Stimulated activated CD4-positive, alpha-beta T cell treated with anti-CD3 and anti-CD28 coated beads, Interleukin-1b, Interleukin-23, amount 100 ng/mL, for 24 hours (primary cell): ENCODE data around the gene CAPG.
"Not testable (repeated sequence)": the region's sequence is repeated elsewhere in the genome, so short reads cannot be mapped to it uniquely, and the experiment has no call there.

Experiments used
- DNase-seq, 4 experiments: peaks; one replicate each; pipeline ENCODE4 v3.0.0-alpha.2; 2020; ENCODE audit warnings: low read depth in 4 of 4, low spot score in 1 of 4

CAPG gene

DNA sequence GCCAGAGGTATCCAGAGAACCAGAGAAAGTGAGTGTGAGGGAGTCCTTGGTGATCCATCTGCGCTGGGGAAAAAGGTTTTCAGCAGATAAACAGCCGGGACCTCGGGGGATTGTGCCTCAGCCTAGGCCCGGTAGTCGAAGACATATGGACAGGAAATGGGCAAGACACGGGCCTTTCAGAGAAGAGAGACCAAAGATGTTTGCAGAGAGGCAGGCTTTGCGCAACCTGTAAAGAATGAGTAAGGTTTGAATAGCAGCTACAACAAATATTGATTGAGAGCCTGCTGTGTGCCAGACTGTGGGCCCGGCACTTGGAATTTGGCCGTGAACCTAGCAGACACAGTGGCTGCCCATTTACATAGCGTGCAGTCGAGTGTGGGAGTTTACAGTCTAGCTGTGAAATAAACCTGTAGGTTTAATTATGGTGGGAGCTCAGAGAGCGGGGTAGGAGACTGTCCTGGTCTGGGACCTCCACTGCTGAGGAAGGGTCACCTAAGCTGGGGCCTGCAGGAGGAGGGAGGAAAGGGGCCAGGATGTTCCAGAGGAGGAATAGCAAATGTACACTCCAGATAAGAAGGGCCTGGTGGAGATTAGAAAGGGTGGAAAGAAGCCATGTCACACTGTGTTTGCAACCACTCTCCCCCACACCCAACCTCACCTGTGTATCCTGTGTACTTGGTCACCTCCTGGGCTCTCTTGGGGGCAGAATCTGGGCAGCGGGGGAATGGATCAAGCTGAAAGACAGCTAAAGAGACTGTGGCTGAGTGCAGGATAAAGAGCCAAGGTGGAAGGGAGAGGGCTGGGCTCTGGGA lies 11.3 kb upstream of the CAPG start:
- no peak for DNase-seq

DNA sequence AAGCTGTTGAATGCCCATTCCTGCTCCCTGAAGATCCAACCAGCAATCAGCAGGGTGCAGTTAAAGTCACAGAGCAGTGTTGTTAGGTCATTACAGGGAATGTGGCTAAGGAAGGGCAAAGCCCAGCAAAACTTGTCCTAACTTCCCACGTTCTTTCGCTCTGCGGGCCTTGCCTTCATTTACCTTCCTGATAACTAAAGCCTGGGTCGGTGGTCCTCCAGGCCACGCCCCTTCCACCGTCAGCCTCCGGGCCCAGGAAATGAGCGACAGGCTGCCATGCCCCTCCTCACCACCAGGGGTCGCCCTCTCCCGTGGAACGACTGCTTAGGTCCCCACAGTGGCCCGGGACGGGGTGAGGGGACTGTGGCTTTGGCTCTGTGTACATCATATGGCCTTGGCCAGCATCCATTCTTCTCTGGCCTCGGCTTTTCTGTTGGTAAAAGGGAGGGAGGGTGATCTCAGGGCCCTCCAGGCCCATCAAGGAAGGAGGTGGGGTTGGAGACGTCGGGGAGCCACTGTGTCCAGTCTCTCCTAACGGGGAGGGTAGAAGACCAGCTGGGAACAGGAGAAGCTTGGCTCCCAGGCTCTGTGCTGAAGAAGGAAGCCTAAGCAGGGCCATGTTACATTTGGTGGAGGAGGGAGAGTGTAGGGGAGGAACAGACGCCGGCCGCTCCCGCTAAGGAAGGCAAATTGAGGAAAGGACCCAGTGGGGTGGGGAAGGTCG lies 10.5 kb upstream of the CAPG start:
- DNase-seq, result peak; percentile 84 to 96 (median 88)

GRCh38 chr2:85419009-85419675 lies 9.0 kb upstream of the CAPG start:
- DNase-seq, result no peak

DNA sequence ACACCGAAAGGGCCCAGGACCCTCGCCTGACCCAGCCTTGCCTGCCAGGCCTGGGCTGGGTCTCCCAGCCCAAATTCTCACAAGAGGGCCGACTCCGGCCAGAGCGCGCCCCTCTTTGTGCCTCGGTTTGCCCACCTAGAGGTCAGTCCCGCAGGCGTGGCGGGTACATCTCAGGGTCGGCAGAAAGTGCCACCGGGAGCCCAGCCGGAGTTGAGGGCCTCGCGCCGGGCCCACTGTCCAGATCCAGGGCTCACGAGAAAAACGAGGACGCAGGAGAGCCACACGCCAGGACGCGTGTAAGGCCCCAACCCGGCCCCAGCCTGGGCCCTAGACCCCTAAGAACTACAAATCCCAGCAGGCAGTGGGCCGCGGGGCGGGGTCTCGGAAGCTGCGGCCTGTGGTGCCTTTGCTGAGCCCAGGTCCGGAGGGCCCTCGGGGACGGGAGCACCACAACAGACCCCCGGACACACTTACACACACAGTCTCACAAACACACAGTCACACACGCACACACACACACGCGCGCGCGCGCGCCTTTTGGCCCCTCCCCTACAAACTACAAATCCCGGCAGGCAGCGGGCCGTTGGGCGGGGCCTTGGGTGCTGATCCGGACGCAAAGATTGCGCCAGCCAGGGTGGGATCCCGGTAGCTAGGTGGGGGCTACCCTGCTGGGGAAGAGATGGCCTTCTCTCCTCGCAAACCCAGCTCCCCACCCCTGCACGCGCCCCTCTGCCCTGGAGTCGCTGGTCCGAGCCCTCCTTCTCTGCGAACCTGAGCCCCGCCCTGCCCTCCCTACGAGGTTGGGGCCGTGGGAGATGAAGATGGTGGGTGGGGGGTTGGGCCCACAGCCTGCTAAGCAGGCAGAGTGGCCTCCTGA lies 8.2 kb upstream of the CAPG start, which contains the start of gene SH2D6:
SH2D6 (plus strand) TSS at position 583 of the 877 bp plus-strand sequence. CDS start 10,752 bp downstream, outside the sequence.
- peak; percentile 65 to 81 (median 74) for DNase-seq

DNA sequence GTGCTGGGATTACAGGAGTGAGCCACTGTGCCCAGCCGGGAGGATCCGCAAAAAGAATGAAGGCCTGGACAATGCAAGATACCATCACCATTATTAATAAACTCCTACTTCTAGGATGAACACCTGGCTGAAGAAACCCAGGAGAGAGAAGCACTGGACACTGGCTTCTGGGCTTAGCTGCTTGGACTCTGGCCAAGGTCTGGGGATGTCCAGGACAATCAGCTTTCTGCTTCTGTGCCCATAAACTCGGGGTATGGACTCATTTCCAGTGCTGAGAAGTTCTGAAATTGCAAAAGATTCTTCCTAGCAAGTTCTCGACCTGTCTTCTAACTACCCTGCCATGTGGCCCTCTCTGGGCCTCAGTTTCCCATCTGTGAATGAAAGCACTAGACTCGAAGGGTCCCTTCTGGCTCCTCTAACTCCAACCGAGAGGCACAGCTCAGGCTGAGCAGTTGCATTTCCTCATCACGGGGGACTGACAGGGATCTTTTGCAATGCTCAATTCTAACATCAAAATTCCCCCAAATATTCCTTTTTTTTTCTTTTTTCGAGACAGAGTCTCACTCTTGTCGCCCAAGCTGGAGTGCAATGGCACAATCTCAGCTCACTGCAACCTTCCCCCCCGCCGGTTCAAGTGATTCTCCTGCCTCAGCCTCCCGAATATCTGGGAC lies 5.9 kb upstream of the CAPG start:
- DNase-seq, result no peak

DNA sequence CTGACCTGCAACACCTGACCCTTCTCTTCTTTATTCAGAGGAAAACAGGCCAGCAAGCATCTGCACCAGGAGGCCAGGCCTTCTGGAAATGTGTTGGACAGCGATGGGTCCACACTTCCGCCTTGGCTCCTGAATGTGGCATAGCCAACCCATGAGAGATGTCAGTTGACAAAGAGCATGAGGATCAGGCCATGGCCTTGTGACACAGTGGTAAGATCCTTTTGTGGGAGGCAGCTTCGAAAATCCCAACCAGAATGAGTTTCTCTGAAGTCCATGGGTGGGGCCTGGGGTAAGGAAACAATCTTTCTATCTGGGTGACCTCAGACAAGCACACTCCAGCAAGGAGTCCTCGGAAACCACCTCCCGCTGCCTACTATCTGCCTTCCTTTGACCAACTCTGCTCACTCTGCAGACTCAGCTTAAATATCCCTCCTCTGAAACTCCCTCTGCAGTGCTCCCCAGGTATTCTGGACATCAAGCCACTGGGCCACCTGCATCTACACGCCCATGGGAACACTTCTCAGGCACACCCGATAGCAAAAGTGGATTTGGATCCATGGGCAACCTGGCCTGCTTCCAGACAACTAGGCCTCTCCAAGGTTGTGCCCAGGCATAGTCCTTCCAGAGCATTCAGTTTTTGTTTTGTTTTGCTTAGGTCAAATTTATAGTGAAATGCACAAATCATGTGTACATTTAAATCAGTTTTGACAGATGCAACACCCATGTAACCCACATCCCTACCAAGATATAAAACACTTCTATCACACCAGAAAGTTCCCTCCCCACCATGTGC lies 4.8 kb upstream of the CAPG start:
- no peak for DNase-seq

GRCh38 chr2:85414421-85414759 lies 4.2 kb upstream of the CAPG start:
- not testable (repeated sequence) for DNase-seq

GRCh38 chr2:85413592-85414420 lies 3.6 kb upstream of the CAPG start:
- DNase-seq, result peak in 2 of 4 experiments; percentile 29 to 41

DNA sequence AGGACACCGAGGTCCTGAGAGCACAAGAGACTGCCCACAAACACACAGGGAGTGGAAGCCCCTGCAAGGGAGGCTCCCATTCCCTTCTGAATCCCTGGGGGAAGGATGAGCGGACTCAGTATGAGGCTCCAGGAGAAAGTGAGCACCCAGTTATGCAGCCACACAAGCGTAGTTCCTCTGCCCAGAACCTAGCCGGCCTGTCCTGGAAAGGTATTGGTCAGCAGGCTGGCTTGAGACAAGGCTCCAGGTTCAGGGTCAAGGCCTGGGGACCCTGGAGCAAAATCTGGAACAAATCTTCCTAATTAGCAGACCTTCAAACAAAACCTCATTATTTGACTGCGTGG lies 1.2 kb upstream of the CAPG start:
- DNase-seq, result no peak

GRCh38 chr2:85410584-85411404 lies 628 bp upstream of the CAPG start:
- no peak for DNase-seq

DNA sequence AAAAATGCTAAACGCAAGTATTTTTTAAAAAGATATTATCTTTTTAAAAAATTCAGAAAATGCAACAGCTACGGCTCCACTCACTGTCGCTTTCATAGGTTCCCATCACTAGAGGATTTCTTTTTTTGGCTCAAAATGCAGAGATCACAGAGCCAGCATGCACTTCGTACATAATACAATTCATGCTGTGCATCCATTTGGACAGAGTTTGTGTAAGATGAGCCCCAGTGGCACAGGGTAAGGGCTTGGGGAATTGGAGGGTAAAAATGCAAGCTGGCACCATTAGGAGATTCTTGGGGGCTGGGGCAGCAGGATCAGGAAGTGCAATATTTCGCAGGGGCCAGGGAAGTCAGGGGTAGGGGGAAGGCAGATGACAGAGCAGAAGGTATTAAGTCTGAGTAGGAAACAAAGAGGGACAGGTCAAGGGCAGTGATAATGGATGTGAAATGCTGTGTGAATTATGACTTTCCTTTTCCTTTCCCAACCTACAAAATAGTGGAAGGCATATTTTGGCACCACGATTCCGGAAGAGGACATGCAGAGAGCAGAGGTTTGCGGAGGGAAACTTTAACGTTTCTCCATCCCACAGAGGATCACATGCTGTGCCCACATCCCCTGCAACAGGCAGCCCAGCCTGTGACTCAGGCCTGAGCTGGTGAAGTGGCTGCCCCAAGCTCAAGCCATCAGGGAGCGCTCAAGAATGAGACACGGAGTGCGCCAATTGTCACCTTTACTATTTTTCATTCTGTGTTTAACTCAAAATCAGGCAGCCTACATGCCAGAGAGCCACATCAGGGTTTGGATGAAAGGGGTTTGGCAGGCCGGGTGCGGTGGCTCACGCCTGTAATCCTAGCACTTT lies 4.7 kb downstream of the CAPG start:
- peak in 1 of 4 experiments; percentile 46 for DNase-seq

DNA sequence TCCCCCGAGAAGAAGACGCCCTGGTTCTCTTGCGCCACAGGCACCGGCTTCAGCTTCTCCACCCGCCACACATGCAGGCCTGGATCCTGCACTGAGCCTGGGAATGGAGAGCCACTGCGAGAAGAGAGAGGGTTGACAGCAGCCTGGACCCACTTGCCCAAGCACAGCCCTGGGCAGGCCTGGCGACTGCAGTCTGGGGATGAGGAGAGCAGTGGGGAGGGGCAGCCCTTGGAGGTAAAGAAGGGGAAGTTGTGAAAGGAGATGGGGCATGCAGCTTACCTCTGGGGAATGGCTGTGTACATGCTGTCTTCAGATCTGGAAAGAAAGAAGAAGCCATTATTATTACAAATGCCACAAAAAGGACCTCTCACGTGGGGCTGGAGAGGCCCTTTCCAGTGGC lies 8.3 kb downstream of the CAPG start:
- no peak for DNase-seq

DNA sequence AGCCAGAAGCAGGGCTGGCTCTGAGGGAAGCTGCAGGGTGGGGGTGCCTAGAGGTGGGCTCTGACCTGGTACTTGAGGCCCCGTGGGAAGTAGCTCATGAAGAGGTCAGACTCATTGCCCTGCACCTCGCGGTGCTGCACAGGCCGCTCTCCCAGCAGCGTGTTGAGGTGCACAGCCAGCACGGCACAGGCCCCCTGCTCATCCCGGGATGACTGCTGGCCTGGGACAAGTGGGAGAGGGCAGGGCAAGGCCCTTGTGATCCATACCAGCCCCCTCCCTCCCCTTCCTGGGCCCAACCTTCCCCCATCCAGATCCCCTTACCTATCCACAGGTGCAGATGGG lies 8.7 kb downstream of the CAPG start:
- no peak for DNase-seq

DNA sequence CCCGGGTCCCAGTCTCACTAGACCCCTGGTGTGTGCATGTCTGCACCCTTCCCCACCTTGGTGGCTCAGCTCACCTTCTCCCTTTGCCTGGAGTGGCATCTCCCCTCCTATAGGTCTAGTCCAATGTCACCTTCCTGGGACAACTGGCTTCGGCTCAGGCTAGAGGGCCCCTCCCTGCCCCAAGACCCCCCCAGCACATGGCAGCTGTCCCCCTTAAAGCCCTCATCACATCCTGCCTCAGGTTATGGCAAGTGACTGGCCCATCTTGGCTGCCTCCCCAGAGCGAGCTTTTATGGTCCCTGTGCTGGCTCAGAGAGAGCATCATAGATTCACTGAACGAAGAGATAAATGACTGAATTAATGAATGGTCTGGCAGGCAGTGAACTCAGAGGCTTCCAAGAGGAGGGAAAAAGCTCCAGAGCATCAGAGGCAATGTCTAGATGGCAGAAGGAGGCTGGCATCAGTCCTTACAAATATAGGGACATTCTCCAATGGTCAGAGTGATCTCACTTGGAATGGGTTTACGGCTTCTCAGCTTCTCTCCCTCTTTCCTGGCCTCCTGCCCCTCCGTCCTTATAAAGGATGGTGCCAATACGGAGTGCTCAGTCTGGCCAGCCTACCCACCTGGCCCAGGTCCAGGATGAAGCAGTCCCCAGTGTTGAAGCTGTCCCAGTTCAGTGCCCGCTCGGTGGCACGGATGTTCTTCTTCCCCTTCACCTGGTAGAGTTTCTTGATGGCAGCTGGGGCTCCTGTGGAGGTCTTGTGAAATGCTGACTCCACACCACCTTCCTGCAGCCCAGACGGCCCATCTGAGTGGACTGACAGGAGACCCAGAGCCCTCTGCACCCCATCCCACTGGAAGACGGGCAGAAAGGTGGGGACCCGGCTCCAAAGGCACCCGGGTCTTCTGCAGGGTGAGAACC lies 9.4 kb downstream of the CAPG start:
- DNase-seq, result no peak

- no peak for DNase-seq
Observed at GRCh38 chr2:85400023-85400422, 10.1 kb downstream of the CAPG start.

DNA sequence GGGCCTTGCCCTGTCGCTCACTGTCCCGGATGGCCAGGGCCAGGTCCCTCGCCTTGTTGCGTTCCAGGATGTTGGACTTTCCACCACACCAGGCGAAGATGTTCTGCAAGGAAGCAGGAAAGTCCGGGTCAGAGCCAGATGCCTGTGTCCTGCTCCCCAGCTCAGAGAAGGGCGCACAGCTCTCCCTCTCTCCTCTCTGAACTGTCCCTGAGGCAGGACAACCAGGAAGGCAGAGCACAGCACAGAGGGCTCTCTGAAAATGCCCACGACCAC lies 11.0 kb downstream of the CAPG start:
- DNase-seq, result no peak
